A673 (cell line): ENCODE data around the gene ARHGAP6.

Source experiments
- CTCF ChIP-seq: fragments of 300-800, 200-600 bp; sonication (generic); conservative IDR thresholded peaks from 2 replicates; pipeline ENCODE4 v1.5.1; 2017; ENCODE audit warnings: low read depth, mild to moderate bottlenecking, antibody characterized with exemption, low read length, moderate library complexity, mixed read lengths
- EZH2 ChIP-seq: fragments of 200-600 bp; sonication (generic); IDR thresholded peaks from 2 replicates; pipeline ENCODE4 v1.6.1; 2017; ENCODE audit warnings: borderline replicate concordance, low read depth, mild to moderate bottlenecking, mixed read lengths, antibody characterized with exemption, low read length; ENCODE audit not compliant: poor library complexity, severe bottlenecking

- TF ChIP-seq CTCF (no peak), EZH2 (no peak)
Observed at GRCh38 chrX:11259437-11259836, 406.3 kb downstream of the ARHGAP6 start.
